ENCODE measurements around the gene ANKRD55.
"Not testable (repeated sequence)": the region's sequence is repeated elsewhere in the genome, so short reads cannot be mapped to it uniquely, and the experiment has no call there.

Gene ANKRD55

GRCh38 chr5:56251918-56252553 lies 18.9 kb upstream of the ANKRD55 start:
- DNase-seq: no peak

- no peak for DNase-seq
Measured at GRCh38 chr5:56251440-56251839, 18.3 kb upstream of the ANKRD55 start.

DNA sequence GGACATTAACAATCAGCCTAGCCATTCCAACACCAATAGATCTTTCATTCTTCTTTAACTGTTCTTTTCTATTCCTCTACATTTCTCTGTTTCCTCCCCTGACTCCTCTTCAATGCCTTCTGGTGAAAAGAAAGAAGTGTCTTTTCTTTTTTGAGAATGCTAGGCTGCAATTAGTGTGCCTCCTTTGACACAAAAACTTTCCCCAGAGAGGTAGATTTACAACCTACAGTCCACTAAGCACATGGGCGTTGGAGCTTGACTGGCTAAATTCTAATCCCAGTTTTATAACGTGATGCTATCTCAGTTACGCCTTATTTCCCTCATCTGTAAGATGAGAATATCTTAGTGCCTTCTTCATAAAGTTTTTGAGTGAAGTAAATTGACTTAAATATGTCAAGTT lies 16.9 kb upstream of the ANKRD55 start:
- no peak for DNase-seq

GRCh38 chr5:56249085-56249484 lies 16.0 kb upstream of the ANKRD55 start:
- not testable (repeated sequence) for DNase-seq

- DNase-seq: no peak
Measured at GRCh38 chr5:56247592-56247991, 14.5 kb upstream of the ANKRD55 start.

DNA sequence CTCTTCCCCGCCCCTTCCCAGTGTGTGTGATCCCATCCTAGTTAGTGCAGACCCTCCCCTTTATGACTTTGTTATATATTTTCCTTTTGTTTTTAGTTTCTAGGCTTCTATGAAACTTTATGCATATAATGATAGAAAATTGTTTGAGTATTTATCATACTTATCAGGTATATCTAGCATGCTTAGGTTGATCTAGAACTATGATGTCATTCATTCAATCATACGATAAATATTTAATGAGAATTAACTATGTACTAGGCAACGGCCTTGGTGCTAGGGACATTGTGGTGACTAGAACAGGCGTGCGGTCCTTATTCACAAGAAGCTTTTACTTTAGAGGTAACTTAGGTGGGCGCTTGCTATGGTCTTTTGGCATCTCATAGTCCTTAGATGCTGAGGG lies 13.6 kb upstream of the ANKRD55 start:
- DNase-seq: no peak

GRCh38 chr5:56245481-56245880 lies 12.4 kb upstream of the ANKRD55 start:
- DNase-seq: no peak

DNA sequence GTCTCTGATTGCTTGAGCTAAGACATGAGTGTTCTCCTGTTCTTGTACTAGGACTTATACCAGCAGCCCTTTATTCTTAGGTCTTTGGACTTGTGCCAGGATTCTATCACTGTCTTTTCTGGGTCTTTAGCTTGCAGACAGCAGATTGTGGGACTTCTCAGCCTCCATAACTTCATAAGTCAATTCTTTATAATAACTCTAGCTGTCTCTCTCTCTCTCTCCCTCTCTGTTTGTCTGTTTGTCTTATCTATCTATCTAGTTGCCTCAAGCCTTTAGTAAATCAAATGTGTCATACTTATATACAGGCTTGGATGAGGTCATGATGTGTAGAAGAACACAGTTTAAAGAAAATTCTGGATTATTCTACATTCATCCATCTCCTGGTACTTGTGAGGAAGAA lies 11.5 kb upstream of the ANKRD55 start:
- no peak for DNase-seq

- DNase-seq: not testable (repeated sequence)
Measured at GRCh38 chr5:56242271-56242670, 9.1 kb upstream of the ANKRD55 start.

- DNase-seq: no peak
Measured at GRCh38 chr5:56232538-56232937, 592 bp downstream of the ANKRD55 start.

- DNase-seq: no peak
Measured at GRCh38 chr5:56230576-56230975, 2.6 kb downstream of the ANKRD55 start.

GRCh38 chr5:56229111-56229510 lies 4.0 kb downstream of the ANKRD55 start:
- DNase-seq: no peak

- no peak for DNase-seq
Measured at GRCh38 chr5:56228631-56229030, 4.5 kb downstream of the ANKRD55 start.

- no peak for DNase-seq
Measured at GRCh38 chr5:56227691-56228090, 5.4 kb downstream of the ANKRD55 start.

GRCh38 chr5:56223298-56223697 lies 9.8 kb downstream of the ANKRD55 start:
- DNase-seq: not testable (repeated sequence)

DNA sequence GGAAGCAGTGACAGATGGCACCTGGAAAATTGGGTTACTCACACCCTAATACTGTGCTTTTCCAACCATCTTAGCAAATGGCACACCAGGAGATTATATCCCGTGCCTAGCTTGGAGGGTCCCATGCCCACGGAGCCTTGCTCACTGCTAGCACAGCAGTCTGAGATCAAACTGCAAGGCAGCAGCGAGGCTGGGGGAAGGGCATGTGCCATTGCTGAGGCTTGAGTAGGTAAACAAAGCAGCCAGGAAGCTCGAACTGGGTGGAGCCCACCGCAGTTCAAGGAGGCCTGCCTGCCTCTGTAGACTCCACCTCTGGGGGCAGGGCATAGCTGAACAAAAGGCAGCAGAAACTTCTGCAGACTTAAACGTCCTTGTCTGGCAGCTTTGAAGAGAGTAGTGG lies 11.5 kb downstream of the ANKRD55 start:
- not testable (repeated sequence) for DNase-seq

GRCh38 chr5:56215019-56215830 lies 17.9 kb downstream of the ANKRD55 start:
- no peak for DNase-seq

DNA sequence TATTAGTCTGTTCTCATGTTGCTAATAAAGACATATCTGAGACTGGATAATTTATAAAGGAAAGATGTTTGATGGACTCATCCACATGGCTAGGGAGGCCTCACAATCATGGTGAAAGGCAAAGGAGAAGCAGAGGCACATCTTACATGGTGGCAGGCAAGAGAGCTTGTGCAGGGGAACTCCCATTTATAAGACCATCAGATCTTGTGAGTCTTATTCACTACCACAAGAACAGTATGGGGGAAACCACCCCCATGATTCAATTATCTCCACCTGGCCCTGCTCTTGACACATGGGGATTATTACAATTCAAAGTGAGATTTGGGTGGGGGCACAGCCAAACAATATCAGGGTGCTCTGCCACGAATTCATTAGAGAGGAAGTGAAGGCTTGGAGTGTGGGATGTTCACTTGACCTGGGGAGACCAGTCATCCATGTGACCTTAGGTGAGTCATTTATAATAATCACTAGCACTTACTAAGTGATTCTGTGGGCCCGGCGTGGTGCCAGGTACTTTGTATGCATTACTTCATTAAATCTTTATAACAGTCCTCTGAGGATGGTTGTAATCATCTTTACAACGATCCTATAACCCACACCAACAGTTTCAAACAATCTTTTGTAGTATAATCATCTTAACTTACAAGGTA lies 19.1 kb downstream of the ANKRD55 start:
- not testable (repeated sequence) for DNase-seq

DNA sequence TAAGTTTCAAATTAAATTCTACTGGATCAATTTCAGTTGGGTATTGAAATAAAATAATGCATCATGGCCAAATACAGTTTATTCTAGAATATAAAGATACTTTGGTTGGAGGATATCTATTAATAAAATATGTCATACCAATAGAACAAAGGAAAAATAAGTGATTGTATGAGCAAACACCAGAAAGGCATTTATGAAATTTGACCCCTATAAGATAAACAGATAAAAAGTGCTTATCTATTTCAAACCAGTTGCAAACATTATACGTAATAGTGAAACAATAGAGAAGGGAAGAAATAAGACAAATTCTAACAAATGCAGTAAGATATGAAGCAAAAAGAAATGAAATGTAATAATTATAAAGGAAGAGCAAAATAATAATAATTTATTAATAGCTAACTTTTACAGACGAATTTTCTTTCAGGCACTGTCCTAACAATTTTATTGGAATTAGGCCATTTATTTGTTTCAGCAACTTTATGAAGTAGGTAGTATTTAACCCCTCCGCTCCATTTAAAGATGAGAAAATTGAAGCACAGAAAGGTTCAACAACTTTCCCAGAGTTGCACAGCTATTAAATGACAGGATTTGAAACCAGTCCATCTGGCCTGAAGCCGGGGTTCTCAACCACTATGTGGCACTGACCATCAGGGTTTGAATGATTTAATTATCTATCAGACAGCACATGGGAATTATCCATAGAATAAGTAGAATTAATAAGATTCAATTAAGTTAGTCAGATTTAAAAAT lies 20.8 kb downstream of the ANKRD55 start:
- no peak for DNase-seq

DNA sequence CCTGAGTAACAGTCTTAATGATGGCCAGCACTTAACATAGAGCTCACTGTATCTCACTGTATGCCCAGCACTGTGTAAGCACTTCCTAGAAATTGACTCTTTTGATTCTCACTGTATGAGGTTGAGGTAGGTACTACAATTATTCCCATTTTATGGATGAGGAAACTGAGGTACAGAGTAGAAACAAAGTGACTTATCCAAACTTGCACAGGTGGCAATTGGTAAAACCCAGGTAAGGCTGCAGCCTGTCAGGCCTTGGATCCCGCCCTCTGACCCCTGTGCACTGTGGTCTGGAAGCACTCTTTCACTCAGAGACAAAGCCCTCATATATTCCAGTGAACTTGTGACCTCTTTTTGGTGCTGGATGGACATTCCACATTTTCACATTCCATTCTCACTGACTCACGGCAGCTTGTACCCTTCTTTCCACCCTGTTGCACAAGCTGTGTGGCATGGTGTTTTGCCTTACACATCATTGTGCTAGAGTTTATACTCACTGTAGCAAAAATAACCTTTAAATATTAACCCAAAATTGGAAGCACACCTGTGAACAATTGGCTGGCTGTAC lies 21.7 kb downstream of the ANKRD55 start:
- no peak for DNase-seq

GRCh38 chr5:56208681-56209080 lies 24.4 kb downstream of the ANKRD55 start:
- no peak for DNase-seq

- DNase-seq: no peak
Measured at GRCh38 chr5:56207537-56207936, 25.6 kb downstream of the ANKRD55 start.
